ENCODE results near the gene POLD1. TPM values are rescaled to one million over a fixed set of nuclear protein-coding genes. Genes with fewer than 3 reads are reported as not detected.
A peak's percentile ranks its signal among the peaks of the same experiment; 100 is the strongest.
"Not testable (repeated sequence)": the region's sequence is repeated elsewhere in the genome, so short reads cannot be mapped to it uniquely, and the experiment has no call there.

The POLD1 gene
- total RNA-seq, 1 donor from 2014 or later, result 54.4 TPM

- no peak for DNase-seq (ENCODE audit: low spot score)
- H3K4me1 Mint-ChIP-seq (ENCODE audit: unreplicated experiment), result peaks cover 16% of the 10 kb centered on the region
- no peaks in the 10 kb centered on the region for H3K9me3 Mint-ChIP-seq (ENCODE audit: unreplicated experiment)
- TF ChIP-seq, protein P1, sequence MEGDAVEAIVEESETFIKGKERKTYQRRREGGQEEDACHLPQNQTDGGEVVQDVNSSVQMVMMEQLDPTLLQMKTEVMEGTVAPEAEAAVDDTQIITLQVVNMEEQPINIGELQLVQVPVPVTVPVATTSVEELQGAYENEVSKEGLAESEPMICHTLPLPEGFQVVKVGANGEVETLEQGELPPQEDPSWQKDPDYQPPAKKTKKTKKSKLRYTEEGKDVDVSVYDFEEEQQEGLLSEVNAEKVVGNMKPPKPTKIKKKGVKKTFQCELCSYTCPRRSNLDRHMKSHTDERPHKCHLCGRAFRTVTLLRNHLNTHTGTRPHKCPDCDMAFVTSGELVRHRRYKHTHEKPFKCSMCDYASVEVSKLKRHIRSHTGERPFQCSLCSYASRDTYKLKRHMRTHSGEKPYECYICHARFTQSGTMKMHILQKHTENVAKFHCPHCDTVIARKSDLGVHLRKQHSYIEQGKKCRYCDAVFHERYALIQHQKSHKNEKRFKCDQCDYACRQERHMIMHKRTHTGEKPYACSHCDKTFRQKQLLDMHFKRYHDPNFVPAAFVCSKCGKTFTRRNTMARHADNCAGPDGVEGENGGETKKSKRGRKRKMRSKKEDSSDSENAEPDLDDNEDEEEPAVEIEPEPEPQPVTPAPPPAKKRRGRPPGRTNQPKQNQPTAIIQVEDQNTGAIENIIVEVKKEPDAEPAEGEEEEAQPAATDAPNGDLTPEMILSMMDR (IDR thresholded peaks at IDR 0.05; ENCODE audit: unreplicated experiment), result no peak
- no peak overlapping the region for H3K27ac Mint-ChIP-seq (ENCODE audit: unreplicated experiment)
- peaks cover 13% of the 10 kb centered on the region for H3K27me3 Mint-ChIP-seq (ENCODE audit: unreplicated experiment)
- peak overlapping the region; percentile 37 for H3K4me3 Mint-ChIP-seq (ENCODE audit: unreplicated experiment)
- peaks cover 33% of the 10 kb centered on the region for H3K36me3 Mint-ChIP-seq (ENCODE audit: low read depth, unreplicated experiment)
Measured at GRCh38 chr19:50387176-50387867, 3.2 kb downstream of the POLD1 start.

DNA sequence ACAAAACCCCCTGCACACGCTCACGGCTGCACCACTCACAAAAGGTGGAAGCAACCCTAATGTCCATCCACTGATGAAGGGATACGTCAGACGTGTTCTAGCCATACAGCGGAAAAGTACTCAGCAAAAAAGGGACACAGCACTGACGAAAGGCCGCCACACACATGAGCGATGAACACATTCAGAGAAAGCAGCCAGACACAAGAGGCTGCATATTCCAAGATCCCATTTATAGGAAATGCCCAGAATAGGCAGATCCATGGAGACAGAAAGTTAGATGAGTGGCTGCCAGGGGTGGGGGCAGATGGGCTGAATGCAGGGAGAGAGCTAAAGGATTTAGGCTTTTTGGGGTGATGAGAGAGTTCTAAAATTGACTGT, 3.7 kb downstream of the POLD1 start:
- H3K36me3 Mint-ChIP-seq (ENCODE audit: low read depth, unreplicated experiment), result peaks cover 33% of the 10 kb centered on the region
- H3K27ac Mint-ChIP-seq (ENCODE audit: unreplicated experiment), result no peak overlapping the region
- H3K27me3 Mint-ChIP-seq (ENCODE audit: unreplicated experiment), result peaks cover 14% of the 10 kb centered on the region
- peak overlapping the region; percentile 37 for H3K4me3 Mint-ChIP-seq (ENCODE audit: unreplicated experiment)
- DNase-seq (ENCODE audit: low spot score), result no peak
- no peaks in the 10 kb centered on the region for H3K9me3 Mint-ChIP-seq (ENCODE audit: unreplicated experiment)
- TF ChIP-seq, protein P1 (IDR thresholded peaks at IDR 0.05; ENCODE audit: unreplicated experiment), result no peak
- H3K4me1 Mint-ChIP-seq (ENCODE audit: unreplicated experiment), result peaks cover 16% of the 10 kb centered on the region

GRCh38 chr19:50390295-50390694, 6.1 kb downstream of the POLD1 start:
- H3K4me1 Mint-ChIP-seq (ENCODE audit: unreplicated experiment); H3K27me3 Mint-ChIP-seq (ENCODE audit: unreplicated experiment); H3K27ac Mint-ChIP-seq (ENCODE audit: unreplicated experiment); H3K9me3 Mint-ChIP-seq (ENCODE audit: unreplicated experiment); H3K4me3 Mint-ChIP-seq (ENCODE audit: unreplicated experiment); DNase-seq (ENCODE audit: low spot score): not testable (repeated sequence)
- H3K36me3 Mint-ChIP-seq (ENCODE audit: low read depth, unreplicated experiment), result peaks cover 30% of the 10 kb centered on the region

DNA sequence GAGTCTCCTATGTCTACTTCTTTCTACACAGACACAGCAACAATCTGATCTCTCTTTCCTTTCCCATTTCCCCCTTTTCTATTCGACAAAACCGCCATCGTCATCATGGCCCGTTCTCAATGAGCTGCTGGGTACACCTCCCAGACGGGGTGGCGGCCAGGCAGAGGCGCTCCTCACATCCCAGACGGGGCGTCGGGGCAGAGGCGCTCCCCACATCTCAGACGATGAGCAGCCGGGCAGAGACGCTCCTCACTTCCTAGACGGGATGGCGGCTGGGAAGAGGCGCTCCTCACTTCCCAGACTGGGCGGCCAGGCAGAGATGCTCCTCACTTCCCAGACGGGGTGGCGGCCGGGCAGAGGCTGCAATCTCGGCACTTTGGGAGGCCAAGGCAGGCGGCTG, 6.8 kb downstream of the POLD1 start:
- Mint-ChIP-seq H3K4me3 (ENCODE audit: unreplicated experiment) (peak overlapping the region; percentile 37), H3K36me3 (ENCODE audit: low read depth, unreplicated experiment) (peaks cover 32% of the 10 kb centered on the region)
- not testable (repeated sequence) for DNase-seq (ENCODE audit: low spot score); H3K27ac Mint-ChIP-seq (ENCODE audit: unreplicated experiment); H3K4me1 Mint-ChIP-seq (ENCODE audit: unreplicated experiment); H3K27me3 Mint-ChIP-seq (ENCODE audit: unreplicated experiment); H3K9me3 Mint-ChIP-seq (ENCODE audit: unreplicated experiment)

DNA sequence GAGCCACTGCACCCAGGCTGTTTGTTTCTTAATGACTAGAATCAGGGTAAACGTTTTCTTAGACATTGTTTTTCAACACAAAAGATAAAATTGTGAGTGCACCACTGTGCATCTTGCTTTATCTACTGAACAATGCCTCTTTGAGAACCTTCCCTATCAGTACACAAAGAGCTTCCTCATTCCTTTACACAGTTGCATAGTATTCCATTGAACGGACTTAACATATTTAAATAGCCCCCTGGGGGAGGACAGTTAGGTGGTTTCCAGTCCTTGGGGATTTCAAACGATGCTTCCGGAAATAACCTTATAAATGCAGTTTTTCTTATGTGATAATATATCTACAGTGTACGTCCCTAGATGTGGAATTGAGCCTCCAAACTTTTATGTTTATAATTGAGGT, 8.6 kb downstream of the POLD1 start:
- Mint-ChIP-seq H3K4me3 (ENCODE audit: unreplicated experiment) (no peak overlapping the region), H3K27ac (ENCODE audit: unreplicated experiment) (no peak overlapping the region)

DNA sequence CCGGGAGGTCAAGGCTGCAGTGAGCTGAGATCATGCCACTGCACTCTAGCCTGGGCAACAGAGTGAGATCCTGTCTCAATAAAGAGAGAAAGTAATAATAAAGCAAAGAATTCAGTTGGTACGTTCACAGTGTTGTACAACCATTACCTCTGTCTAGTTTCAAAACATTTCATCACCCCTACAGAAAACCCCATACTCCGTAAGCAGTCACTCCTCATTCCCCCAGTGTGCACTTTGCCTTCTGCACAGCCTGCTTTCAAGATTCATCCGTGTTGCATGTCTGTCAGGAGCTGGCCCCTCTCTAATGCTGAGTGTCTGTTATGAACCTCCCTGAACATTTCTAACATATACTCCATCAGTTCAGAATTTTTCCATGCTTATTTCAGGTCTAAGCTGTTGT, 9.4 kb downstream of the POLD1 start:
- TF ChIP-seq, protein P1 (IDR thresholded peaks at IDR 0.05; ENCODE audit: unreplicated experiment), result no peak
- Mint-ChIP-seq H3K27me3 (ENCODE audit: unreplicated experiment) (peaks cover 2% of the 10 kb centered on the region), H3K27ac (ENCODE audit: unreplicated experiment) (no peak overlapping the region), H3K4me1 (ENCODE audit: unreplicated experiment) (no peaks in the 10 kb centered on the region), H3K36me3 (ENCODE audit: low read depth, unreplicated experiment) (peaks cover 28% of the 10 kb centered on the region), H3K4me3 (ENCODE audit: unreplicated experiment) (no peak overlapping the region), H3K9me3 (ENCODE audit: unreplicated experiment) (no peaks in the 10 kb centered on the region)
- no peak for DNase-seq (ENCODE audit: low spot score)

More for the DNA sequence above, 8.6 kb downstream of the POLD1 start:
- Mint-ChIP-seq H3K36me3 (ENCODE audit: low read depth, unreplicated experiment) (peaks cover 31% of the 10 kb centered on the region), H3K4me1 (ENCODE audit: unreplicated experiment) (no peaks in the 10 kb centered on the region), H3K27me3 (ENCODE audit: unreplicated experiment) (peaks cover 2% of the 10 kb centered on the region), H3K9me3 (ENCODE audit: unreplicated experiment) (no peaks in the 10 kb centered on the region)
- DNase-seq (ENCODE audit: low spot score), result no peak
- TF ChIP-seq, protein P1 (IDR thresholded peaks at IDR 0.05; ENCODE audit: unreplicated experiment), result no peak
